SKM-1 (cell line): ENCODE data around the gene HAUS3.

Experiments
- DNase-seq: peaks from one replicate; lab custom pipeline; 2025; ENCODE audit not compliant: unreplicated experiment; lab: John Stamatoyannopoulos, UW

The HAUS3 gene

GRCh38 chr4:2265113-2266110, 23.5 kb upstream of the HAUS3 start:
- no peak for DNase-seq

- DNase-seq, result no peak
These were observed 22.6 kb upstream of the HAUS3 start for GRCh38 chr4:2264481-2265041.

GRCh38 chr4:2263926-2264321, 22.0 kb upstream of the HAUS3 start:
- no peak for DNase-seq

GRCh38 chr4:2262944-2263250, 21.0 kb upstream of the HAUS3 start:
- no peak for DNase-seq

GRCh38 chr4:2262145-2262943, 20.4 kb upstream of the HAUS3 start:
- peak; percentile 99 for DNase-seq

GRCh38 chr4:2261853-2262144, 19.9 kb upstream of the HAUS3 start, which contains the start of gene MXD4:
Gene MXD4, minus strand, starts transcription at chr4:2262109. Its CDS starts 129 bp downstream, at chr4:2261980.
- no peak for DNase-seq

GRCh38 chr4:2261110-2261852, 19.4 kb upstream of the HAUS3 start:
- no peak for DNase-seq

GRCh38 chr4:2260344-2261109, 18.6 kb upstream of the HAUS3 start:
- DNase-seq, result no peak

GRCh38 chr4:2259541-2260343, 17.8 kb upstream of the HAUS3 start:
- DNase-seq, result no peak

GRCh38 chr4:2259036-2259540, 17.2 kb upstream of the HAUS3 start:
- no peak for DNase-seq

GRCh38 chr4:2258091-2259035, 16.4 kb upstream of the HAUS3 start:
- no peak for DNase-seq

GRCh38 chr4:2257361-2258081, 15.6 kb upstream of the HAUS3 start:
- DNase-seq, result no peak

- no peak for DNase-seq
These were observed 14.9 kb upstream of the HAUS3 start for GRCh38 chr4:2256781-2257191.

GRCh38 chr4:2256156-2256731, 14.3 kb upstream of the HAUS3 start:
- DNase-seq, result no peak

- DNase-seq, result no peak
These were observed 13.7 kb upstream of the HAUS3 start for GRCh38 chr4:2255501-2256155.

- no peak for DNase-seq
These were observed 13.0 kb upstream of the HAUS3 start for GRCh38 chr4:2254665-2255500.
